ENCODE data around the gene JAM3.

GRCh38 chr11:134101282-134101681, 32.4 kb downstream of the JAM3 start:
- TF ChIP-seq EZH2 (IDR thresholded peaks at IDR 0.05) (no peak), POLR2AphosphoS5 (IDR thresholded peaks at IDR 0.05; ENCODE audit: borderline replicate concordance, low read depth, low read length) (no peak), FOXP2 (optimal IDR thresholded peaks at IDR 0.05; ENCODE audit: control extremely low read depth, extremely low read length, insufficient read depth) (no peak)

Measured in SK-N-MC (cell line).